ENCODE measurements around the gene TGM2. TPM values are rescaled to one million over a fixed set of nuclear protein-coding genes. Genes with fewer than 3 reads are reported as not detected.

The TGM2 gene
- total and polyA plus RNA-seq, 9 of the 15 experiments (the other 6 are each of a cell fraction or from before 2014, with no cell fraction given), result 5.5 to 78.5 (median 37.6) TPM

- DNase-seq (ENCODE audit: extremely low read depth in 1 of 4, low spot score in 3 of 4) (no peak), ATAC-seq (no peak), FAIRE-seq (no peak)
- 74% methylated on average over 5 of the region's 5 CpGs for WGBS (ENCODE audit: insufficient coverage, low coverage, missing lambda C conversion rate)
- Histone ChIP-seq H3K79me2 (ENCODE audit: control insufficient read depth, insufficient read depth, low read length) (no peaks in the 10 kb centered on the region), H3K9me3 (replicated peaks; ENCODE audit: control insufficient read depth, insufficient read depth, low read depth, low read length) (no peaks in the 10 kb centered on the region), H3K9ac (ENCODE audit: insufficient read depth in 1 of 2, low read depth in 2 of 2, low read length in 2 of 2) (peak overlapping the region in 1 of 2 experiments; percentile 74; a peak in 1 of 4 replicates), H3K36me3 (ENCODE audit: control insufficient read depth, insufficient read depth, low read length) (peaks cover 72% of the 10 kb centered on the region), H3K27ac (ENCODE audit: extremely low read depth, low read depth, low read length) (no peak overlapping the region), H3K4me2 (ENCODE audit: insufficient read depth, low read length) (no peak overlapping the region), H3K4me1 (replicated peaks in 1 of 2; ENCODE audit: control insufficient read depth in 2 of 2, insufficient read depth in 2 of 2, low read length in 2 of 2) (peaks cover 26 to 36% of the 10 kb centered on the region in 2 experiments), H2AFZ (ENCODE audit: low read depth, low read length) (no peak overlapping the region), H4K20me1 (replicated peaks; ENCODE audit: control insufficient read depth, insufficient read depth, low read length) (no peaks in the 10 kb centered on the region), H3K27me3 (ENCODE audit: control insufficient read depth in 2 of 2, insufficient read depth in 2 of 2, low read length in 2 of 2) (no peaks in the 10 kb centered on the region), H3K4me3 (no peak overlapping the region), H3K9me1 (ENCODE audit: control insufficient read depth, insufficient read depth, low read length) (no peaks in the 10 kb centered on the region)
- ChIA-PET CTCF (ENCODE audit: low intra/inter-chr PET ratio) (no interaction called here), POLR2A (interaction anchor here (0.6 to 1.4 kb wide), 5 partner anchors 9 to 1906 kb away, joined by 3 to 4 read pairs (median 3); no protein-coding TSS in a partner anchor)
- TF ChIP-seq POLR2AphosphoS5 (IDR thresholded peaks at IDR 0.05; ENCODE audit: control insufficient read depth, insufficient read depth, low read depth, low read length) (no peak), POLR2G (IDR thresholded peaks at IDR 0.05; ENCODE audit: low read depth, low read length) (0 out of 2 replicates have a peak, but pooled peaks have one; percentile 18)
- in situ Hi-C loops (cut with MboI) (no loop called here), intact Hi-C loops (cut with micrococcal nuclease) (no loop called here)
- BruUV-seq (replicated peaks), result no TSS peak
Observed at GRCh38 chr20:38144598-38144973, 20.5 kb downstream of the TGM2 start.

- intact Hi-C loops (cut with micrococcal nuclease) (no loop called here), in situ Hi-C loops (cut with MboI) (no loop called here)
- Histone ChIP-seq H3K9me1 (ENCODE audit: control insufficient read depth, insufficient read depth, low read length) (no peaks in the 10 kb centered on the region), H3K27me3 (ENCODE audit: control insufficient read depth in 2 of 2, insufficient read depth in 2 of 2, low read length in 2 of 2) (no peaks in the 10 kb centered on the region), H3K4me3 (no peak overlapping the region), H3K36me3 (ENCODE audit: control insufficient read depth, insufficient read depth, low read length) (peaks cover 75% of the 10 kb centered on the region), H2AFZ (ENCODE audit: low read depth, low read length) (no peak overlapping the region), H3K9ac (ENCODE audit: insufficient read depth in 1 of 2, low read depth in 2 of 2, low read length in 2 of 2) (peak overlapping the region; percentile 10 to 85; a peak in 3 of 4 replicates), H3K79me2 (ENCODE audit: control insufficient read depth, insufficient read depth, low read length) (no peaks in the 10 kb centered on the region), H4K20me1 (replicated peaks; ENCODE audit: control insufficient read depth, insufficient read depth, low read length) (no peaks in the 10 kb centered on the region), H3K27ac (ENCODE audit: extremely low read depth, low read depth, low read length) (peak overlapping the region; percentile 58; the same call in 2 of the 3 replicates), H3K4me1 (replicated peaks in 1 of 2; ENCODE audit: control insufficient read depth in 2 of 2, insufficient read depth in 2 of 2, low read length in 2 of 2) (peaks cover 26 to 36% of the 10 kb centered on the region in 2 experiments), H3K4me2 (ENCODE audit: insufficient read depth, low read length) (no peak overlapping the region), H3K9me3 (replicated peaks; ENCODE audit: control insufficient read depth, insufficient read depth, low read depth, low read length) (no peaks in the 10 kb centered on the region)
- CTCF ChIA-PET (ENCODE audit: low intra/inter-chr PET ratio), result no interaction called here
- FAIRE-seq, result peak; percentile 78
- 49% methylated on average over 16 of the region's 16 CpGs for WGBS (ENCODE audit: insufficient coverage, low coverage, missing lambda C conversion rate)
- ATAC-seq, result peak; percentile 70
- peak; percentile 32 to 69 (median 56) for DNase-seq (ENCODE audit: extremely low read depth in 1 of 4, low spot score in 3 of 4)
- POLR2A ChIA-PET, result interaction anchor here (0.5 to 1.4 kb wide), 8 partner anchors 8 to 1905 kb away, joined by 3 to 4 read pairs (median 3); no protein-coding TSS in a partner anchor
- no TSS peak for BruUV-seq (replicated peaks)
- TF ChIP-seq PHB (CRISPR knock-in tag; IDR thresholded peaks at IDR 0.05), result no peak
- TF ChIP-seq E2F8 (IDR thresholded peaks at IDR 0.05; ENCODE audit: low read depth, partially characterized antibody), result no peak
- no peak for TF ChIP-seq CC2D1A (IDR thresholded peaks at IDR 0.05)
- TF ChIP-seq SMAD2 (IDR thresholded peaks at IDR 0.05; ENCODE audit: low read depth, low read length), result no peak
- no peak for TF ChIP-seq ETS1 (conservative IDR thresholded peaks at IDR 0.05; ENCODE audit: control insufficient read depth, low read depth, low read length)
- TF ChIP-seq ILK (tag; IDR thresholded peaks at IDR 0.05; ENCODE audit: borderline replicate concordance, low read depth), result no peak
- TF ChIP-seq STAG1 (CRISPR knock-in tag; IDR thresholded peaks at IDR 0.05; ENCODE audit: borderline replicate concordance), result no peak
Observed at GRCh38 chr20:38143646-38144554, 21.2 kb downstream of the TGM2 start.
